Adrenal gland (tissue), 12 donors: ENCODE measurements around the gene SLTM. TPM values are rescaled to one million over a fixed set of nuclear protein-coding genes. Genes with fewer than 3 reads are reported as not detected.
A peak's percentile ranks its signal among the peaks of the same experiment; 100 is the strongest.

Experiments used
- DNase-seq, 7 donors: peaks; one replicate each; pipeline ENCODE4 v3.0.0-alpha.2; 2019 to 2020
- H3K27ac ChIP-seq, 5 donors: fragments of 200-600 bp; sonication (generic) in 4 of 5; 1 replicate in 3 of 5; 2 replicates in 2 of 5; pipeline versions ENCODE4 v1.5.1 to v1.8.0; 2016 to 2020; ENCODE audit warnings: mild to moderate bottlenecking in 1 of 5
- H3K27me3 ChIP-seq: fragments of 200-600 bp; 2 replicates; pipeline ENCODE4 v1.8.0; 2021
- H3K36me3 ChIP-seq, 2 donors: fragments of 200-600 bp; replicated peaks in 1 of 2; 1 replicate in 1 of 2; 2 replicates in 1 of 2; pipeline versions ENCODE4 v1.5.1 to v1.8.0; 2018 to 2022
- H3K4me1 ChIP-seq, 2 donors: fragments of 200-600 bp; replicated peaks in 1 of 2; 1 replicate in 1 of 2; 2 replicates in 1 of 2; pipeline versions ENCODE4 v1.5.1 to v1.8.0; 2018 to 2021
- H3K4me3 ChIP-seq, 4 donors: fragments of 200-600 bp; sonication (generic) in 3 of 4; one replicate each; pipeline ENCODE4 v1.5.1; 2016 to 2018
- H3K9me3 ChIP-seq, 3 donors: fragments of 200-600 bp; sonication (generic) in 1 of 3; replicated peaks in 1 of 3; 1 replicate in 2 of 3; 2 replicates in 1 of 3; pipeline versions ENCODE4 v1.5.1 to v1.8.0; 2016 to 2021
- POLR2A ChIP-seq, 2 donors: fragments of 450-650 bp; IDR thresholded peaks; one replicate each; pipeline ENCODE4 v1.6.1; 2017; ENCODE audit warnings: antibody characterized with exemption in 2 of 2, mild to moderate bottlenecking in 2 of 2, moderate library complexity in 1 of 2
- WGBS, 4 donors: extraction: QIAGEN DNeasy Blood & Tissue Kit in 2 of 4; methylation state at CpG; one replicate each; pipeline versions ENCODE4 v1.1.5 to v1.1.7; 2013 to 2017; 5-methylcytosine and 5-hydroxymethylcytosine counted together
- intact Hi-C, 2 donors: fragments of 100-400 bp; cut with DNase I; formaldehyde crosslinking; loops; one replicate each; pipeline versions ENCODE4 v1.14.1 to v1.15.0; 2022 to 2023
- polyA plus RNA-seq, 3 donors: library from polyadenylated mRNA; stranded (reverse); fragments of 200-250 nt in 2 of 3; fragments of 350-450 nt in 1 of 3; fragmentation: Illumina TruSeq in 1 of 3; extraction: RNeasy Lipid Tissue Mini Kit (QIAGEN cat#74804) in 1 of 3; gene quantifications; one replicate each; pipeline ENCODE4 v1.2.3, GENCODE V29; 2013 to 2014
- total RNA-seq, 9 donors: library from RNA; depleted of rRNA in 4 of 9; stranded (reverse); fragments of >200 nt in 4 of 9; fragments of 120-200 nt in 1 of 9; fragmentation: NEBNext Ultra II Directional in 1 of 9; extraction: Animal tissue kit (Norgen Biotek cat#: 25700) in 1 of 9; gene quantifications; one replicate each; pipeline versions ENCODE4 v1.1.0 to v1.2.4, GENCODE V29; 2013 to 2023
- TF ChIP-seq, protein P1 (sequence below), 6 experiments: fragments of 450-650 bp in 4 of 6; fragments of 200-600 bp in 2 of 6; sonication (generic) in 1 of 6; IDR thresholded peaks; 1 replicate in 5 of 6; 2 replicates in 1 of 6; pipeline versions ENCODE4 v1.5.1 to v1.8.0; 2016 to 2021; ENCODE audit warnings: antibody characterized with exemption in 6 of 6, mild to moderate bottlenecking in 2 of 6, moderate library complexity in 1 of 6
- donor health status: healthy with polysubstance abuse.
- donor health status: Bipolar disorder and iron deficiency.
- donor health status: DM: yes; HTN: yes; CAD: no.
- donor health status: DM: no; HTN: no; CAD: no.
- donor health status: DM: no; HTN: no; CAD: no.
- donor health status: DM: yes; HTN: yes; CAD: no.

The SLTM gene
- total and polyA plus RNA-seq, 12 donors = 31.4 to 87.0 (median 53.2) TPM

GRCh38 chr15:58980351-58980939 lies 47.0 kb upstream of the SLTM start:
- Histone ChIP-seq H3K27me3 (no peaks in the 10 kb centered on the region), H3K36me3 (no peaks in the 10 kb centered on the region), H3K27ac (no peak overlapping the region), H3K4me3 (no peak overlapping the region), H3K9me3 (no peaks in the 10 kb centered on the region), H3K4me1 (peaks cover 0 to 15% of the 10 kb centered on the region in 2 donors)
- TF ChIP-seq, protein P1, sequence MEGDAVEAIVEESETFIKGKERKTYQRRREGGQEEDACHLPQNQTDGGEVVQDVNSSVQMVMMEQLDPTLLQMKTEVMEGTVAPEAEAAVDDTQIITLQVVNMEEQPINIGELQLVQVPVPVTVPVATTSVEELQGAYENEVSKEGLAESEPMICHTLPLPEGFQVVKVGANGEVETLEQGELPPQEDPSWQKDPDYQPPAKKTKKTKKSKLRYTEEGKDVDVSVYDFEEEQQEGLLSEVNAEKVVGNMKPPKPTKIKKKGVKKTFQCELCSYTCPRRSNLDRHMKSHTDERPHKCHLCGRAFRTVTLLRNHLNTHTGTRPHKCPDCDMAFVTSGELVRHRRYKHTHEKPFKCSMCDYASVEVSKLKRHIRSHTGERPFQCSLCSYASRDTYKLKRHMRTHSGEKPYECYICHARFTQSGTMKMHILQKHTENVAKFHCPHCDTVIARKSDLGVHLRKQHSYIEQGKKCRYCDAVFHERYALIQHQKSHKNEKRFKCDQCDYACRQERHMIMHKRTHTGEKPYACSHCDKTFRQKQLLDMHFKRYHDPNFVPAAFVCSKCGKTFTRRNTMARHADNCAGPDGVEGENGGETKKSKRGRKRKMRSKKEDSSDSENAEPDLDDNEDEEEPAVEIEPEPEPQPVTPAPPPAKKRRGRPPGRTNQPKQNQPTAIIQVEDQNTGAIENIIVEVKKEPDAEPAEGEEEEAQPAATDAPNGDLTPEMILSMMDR (IDR thresholded peaks at IDR 0.05) = peak; percentile 16 to 77 (median 58)
- no peak for TF ChIP-seq POLR2A (IDR thresholded peaks at IDR 0.05)
- DNase-seq = no peak
- WGBS, 4 donors = 1 to 3% (median 2%) methylated on average over 5 of the region's 5 CpGs
- intact Hi-C loops = loop anchor here in 1 of 2 donors (5.0 kb wide), 1 partner anchor 512 kb away; no protein-coding TSS in a partner anchor

DNA sequence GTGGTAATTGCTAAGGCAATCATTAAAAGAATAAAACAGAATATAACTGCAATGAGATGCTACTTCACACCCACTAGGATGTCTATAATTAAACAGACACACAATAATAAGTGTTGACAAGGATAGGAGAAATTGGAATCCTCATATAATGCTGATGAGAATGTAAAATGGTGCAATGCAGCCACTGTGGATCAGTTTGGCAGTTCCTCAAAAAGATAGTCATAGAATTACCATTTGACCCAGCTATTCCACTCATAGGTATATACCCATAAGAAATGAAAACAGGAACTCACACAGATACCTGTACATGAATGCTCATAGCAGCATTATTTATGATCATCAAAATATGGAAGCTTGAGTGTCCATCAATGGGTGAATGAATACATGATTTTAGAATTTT lies 44.4 kb upstream of the SLTM start:
- no peak for DNase-seq
- H3K9me3 ChIP-seq = no peaks in the 10 kb centered on the region
- intact Hi-C loops = no loop called here
- H3K27me3 ChIP-seq = no peaks in the 10 kb centered on the region
- peaks cover 0 to 15% of the 10 kb centered on the region in 2 donors for H3K4me1 ChIP-seq
- no peak for TF ChIP-seq POLR2A (IDR thresholded peaks at IDR 0.05)
- TF ChIP-seq, protein P1 (IDR thresholded peaks at IDR 0.05) = no peak
- H3K36me3 ChIP-seq = no peaks in the 10 kb centered on the region
- no peak overlapping the region for H3K4me3 ChIP-seq
- no peak overlapping the region for H3K27ac ChIP-seq

GRCh38 chr15:58967479-58967878 lies 34.0 kb upstream of the SLTM start:
- no peaks in the 10 kb centered on the region for H3K4me1 ChIP-seq
- intact Hi-C loops = no loop called here
- DNase-seq = no peak

GRCh38 chr15:58966698-58967097 lies 33.2 kb upstream of the SLTM start:
- WGBS, 4 donors = 84 to 90% (median 88%) methylated on average over 3 of the region's 3 CpGs

More at GRCh38 chr15:58967479-58967878, 34.0 kb upstream of the SLTM start:
- WGBS, 4 donors = 77 to 86% (median 83%) methylated on average over 2 of the region's 2 CpGs
- Histone ChIP-seq H3K27me3 (no peaks in the 10 kb centered on the region), H3K36me3 (no peaks in the 10 kb centered on the region), H3K4me3 (no peak overlapping the region), H3K27ac (no peak overlapping the region), H3K9me3 (no peaks in the 10 kb centered on the region)
- TF ChIP-seq, protein P1 (IDR thresholded peaks at IDR 0.05) = no peak
- no peak for TF ChIP-seq POLR2A (IDR thresholded peaks at IDR 0.05)

More at GRCh38 chr15:58966698-58967097, 33.2 kb upstream of the SLTM start:
- DNase-seq = no peak
- Histone ChIP-seq H3K4me1 (no peaks in the 10 kb centered on the region), H3K27me3 (no peaks in the 10 kb centered on the region), H3K36me3 (no peaks in the 10 kb centered on the region), H3K27ac (no peak overlapping the region), H3K9me3 (no peaks in the 10 kb centered on the region), H3K4me3 (no peak overlapping the region)
- TF ChIP-seq, protein P1 (IDR thresholded peaks at IDR 0.05) = no peak
- no peak for TF ChIP-seq POLR2A (IDR thresholded peaks at IDR 0.05)
- intact Hi-C loops = no loop called here
